Stimulated activated naive CD4-positive, alpha-beta T cell (primary cell): Measurements from ENCODE around the gene KRTAP25-1.

Experiments used
- DNase-seq, 6 experiments: peaks; one replicate each; lab custom pipeline; 2025; lab: John Stamatoyannopoulos, UW

KRTAP25-1 gene

DNA sequence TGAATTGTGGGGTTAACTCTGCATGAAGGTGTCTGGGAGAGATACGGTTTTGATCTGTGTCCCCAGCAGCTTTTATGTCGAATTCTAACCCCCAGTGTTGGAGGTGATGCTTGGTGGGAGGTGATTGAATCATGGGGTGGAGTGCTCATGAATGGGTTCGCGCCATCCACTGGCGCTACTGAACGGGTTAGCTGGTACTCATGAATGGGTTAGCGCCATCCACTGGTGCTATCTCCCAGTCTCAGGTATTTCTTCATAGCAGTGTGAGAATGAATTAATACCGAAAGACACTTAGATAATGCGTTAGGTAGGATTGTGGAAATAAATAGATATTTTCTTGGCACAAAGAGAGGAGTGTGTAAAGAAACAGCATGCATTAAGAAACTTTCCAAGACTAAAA lies 40.5 kb downstream of the KRTAP25-1 start:
- no peak for DNase-seq

DNA sequence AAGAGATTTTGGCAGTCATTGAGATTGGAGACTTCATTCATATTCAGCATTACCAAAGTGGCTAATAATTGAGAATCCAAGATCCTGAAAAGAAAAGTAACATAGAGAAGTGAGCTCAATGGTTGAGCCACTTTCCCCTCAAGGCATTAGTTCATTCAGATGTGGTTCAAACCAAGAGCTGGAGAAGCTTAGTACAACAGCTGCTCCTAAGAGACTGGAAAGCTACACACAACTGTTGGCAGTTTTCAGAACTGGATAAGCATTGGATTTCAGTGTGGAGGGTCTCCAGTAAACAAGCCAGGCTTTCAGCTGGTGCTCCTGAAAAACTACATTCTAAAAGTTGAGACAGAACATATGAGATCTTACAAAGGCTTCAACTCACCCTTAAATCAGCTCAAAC lies 44.3 kb downstream of the KRTAP25-1 start:
- no peak for DNase-seq

DNA sequence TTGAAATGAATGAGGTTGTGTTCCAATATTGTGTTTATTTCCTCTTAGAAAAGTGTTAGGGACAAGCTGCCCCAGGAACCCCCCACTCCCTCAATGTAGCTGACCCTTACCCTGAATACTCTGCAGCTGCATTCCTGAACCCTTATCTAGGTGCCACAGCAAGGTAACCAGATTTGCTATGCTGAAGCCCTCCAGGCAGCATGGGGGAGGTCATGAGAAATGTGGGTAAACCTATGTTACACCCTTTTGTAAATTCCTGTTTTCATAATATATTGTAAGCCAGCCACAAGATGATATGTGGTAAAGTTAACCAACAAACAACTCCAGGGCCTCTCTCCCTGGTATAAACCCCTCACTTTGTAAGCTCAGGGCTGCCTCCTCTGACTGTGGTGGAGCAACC lies 45.6 kb downstream of the KRTAP25-1 start:
- no peak for DNase-seq

DNA sequence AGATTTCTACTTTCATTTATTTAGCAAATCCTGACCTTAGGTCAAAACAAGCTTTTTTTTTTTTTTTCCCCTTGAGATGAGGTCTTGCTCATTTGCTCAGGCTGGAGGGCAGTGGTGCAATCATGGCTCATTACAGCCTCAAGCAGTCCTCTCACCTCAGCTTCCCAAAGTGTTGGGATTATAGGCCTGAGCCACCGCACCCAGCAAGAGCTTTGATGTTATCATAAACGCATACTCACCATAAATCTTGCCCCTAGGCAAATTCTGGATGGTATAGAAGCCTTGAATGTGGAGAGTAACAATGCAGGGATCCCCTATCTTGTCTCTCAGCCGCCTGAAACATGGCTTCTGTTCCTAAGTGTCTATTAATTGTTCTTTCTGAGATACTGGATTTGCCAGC lies 48.7 kb downstream of the KRTAP25-1 start:
- no peak for DNase-seq
